ENCODE measurements around the gene MYL3. TPM values are rescaled to one million over a fixed set of nuclear protein-coding genes. Genes with fewer than 3 reads are reported as not detected.

Gene MYL3
- polyA plus RNA-seq, 1 of the 3 experiments (the other 2 are of a cell fraction), result not detected

DNA sequence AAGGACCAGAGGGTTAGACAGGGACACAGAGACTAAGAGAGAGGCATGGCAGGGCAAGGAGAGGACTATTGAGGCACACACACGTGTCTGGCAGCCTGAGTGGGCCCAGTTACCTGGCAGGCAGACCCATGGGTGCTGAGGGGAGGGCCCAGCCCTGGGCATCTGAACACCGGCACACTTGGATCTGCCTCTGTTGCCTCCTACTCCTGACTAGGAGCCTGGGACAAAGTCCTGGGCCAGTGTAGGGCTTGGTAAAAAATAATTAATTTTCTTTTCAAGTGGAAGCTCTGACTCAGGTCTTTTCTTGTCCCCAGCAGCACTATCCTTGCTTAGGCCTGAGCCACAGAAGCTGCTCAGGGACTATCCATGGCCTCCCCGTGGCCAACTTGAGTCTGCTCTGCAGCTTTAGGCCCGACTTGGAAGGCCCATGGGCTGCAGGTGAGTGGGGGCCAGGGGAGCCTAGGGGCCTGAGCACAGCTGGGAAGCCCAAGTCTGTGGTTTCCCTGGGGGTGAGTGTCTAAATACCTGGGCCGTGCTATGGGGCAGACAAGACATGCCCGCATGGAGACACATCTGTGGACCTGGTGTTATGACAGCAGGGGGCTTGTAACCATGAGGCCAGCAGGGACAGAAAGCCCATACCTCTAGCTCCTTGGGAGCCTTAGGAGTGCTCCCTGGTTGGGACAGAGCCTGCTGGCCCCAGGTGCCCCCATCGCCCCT is 14.3 kb upstream of the MYL3 start, which contains the start of gene PTH1R:
TSS of gene PTH1R (plus strand) at position 316 of the 720 bp plus-strand sequence. CDS start 5,839 bp downstream, outside the sequence.
- peaks cover 14% of the 10 kb centered on the region; the same call in 1 of the 2 replicates for H3K27me3 ChIP-seq (ENCODE audit: insufficient read depth)
- no peak within 1 kb of the TSS for H3K9ac ChIP-seq
- H3K4me1 ChIP-seq (ENCODE audit: control insufficient read depth in 1 of 2, insufficient read depth in 2 of 2, low read depth in 1 of 2, low read length in 1 of 2), result peaks cover 0 to 16% of the 10 kb centered on the region in 2 experiments; a peak in 1 of 4 replicates
- DNase-seq, result no peak
- no peak within 1 kb of the TSS; a peak in 1 of 4 replicates for H3K27ac ChIP-seq (ENCODE audit: low read depth in 2 of 2, low read length in 1 of 2)
- no peak within 1 kb of the TSS for H3K4me2 ChIP-seq
- ChIA-PET CTCF (interaction anchor here (1.3 to 31.0 kb wide), 5 partner anchors 4 to 32 kb away, joined by 3 to 480 read pairs (median 22); partner anchors contain the start of gene PTH1R), POLR2A (interaction anchor here (1.1 kb wide), 1 partner anchor 32 kb away, joined by 4 read pairs; no protein-coding TSS in a partner anchor)
- no peak within 1 kb of the TSS for H3K4me3 ChIP-seq (ENCODE audit: low read depth in 2 of 2, low read length in 1 of 2)
- H3K36me3 ChIP-seq (replicated peaks in 1 of 2; ENCODE audit: control insufficient read depth in 1 of 2, insufficient read depth in 2 of 2, low read length in 1 of 2), result no peaks in the 10 kb centered on the region
- no peak for TF ChIP-seq RCOR1 (IDR thresholded peaks at IDR 0.05; ENCODE audit: low read length)
- TF ChIP-seq YY1 (IDR thresholded peaks at IDR 0.05; ENCODE audit: low read depth), result no peak
- TF ChIP-seq TAF1 (IDR thresholded peaks at IDR 0.05; ENCODE audit: borderline replicate concordance, low read depth, low read length), result no peak
- TF ChIP-seq POLR2AphosphoS5 (IDR thresholded peaks at IDR 0.05; ENCODE audit: low read depth, low read length), result no peak
- no peak for TF ChIP-seq RFX5 (IDR thresholded peaks at IDR 0.05; ENCODE audit: low read length)
- no peak for TF ChIP-seq JUND (IDR thresholded peaks at IDR 0.05)
- TF ChIP-seq, protein P1, sequence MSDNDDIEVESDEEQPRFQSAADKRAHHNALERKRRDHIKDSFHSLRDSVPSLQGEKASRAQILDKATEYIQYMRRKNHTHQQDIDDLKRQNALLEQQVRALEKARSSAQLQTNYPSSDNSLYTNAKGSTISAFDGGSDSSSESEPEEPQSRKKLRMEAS (IDR thresholded peaks at IDR 0.05; ENCODE audit: low read depth), result no peak
- TF ChIP-seq TEAD4 (IDR thresholded peaks at IDR 0.05; ENCODE audit: borderline replicate concordance, insufficient read depth), result no peak
- TF ChIP-seq NRF1 (IDR thresholded peaks at IDR 0.05; ENCODE audit: low read depth, low read length), result no peak
- no peak for TF ChIP-seq CHD2 (IDR thresholded peaks at IDR 0.05; ENCODE audit: low read length, partially characterized antibody)
- H3K9me3 ChIP-seq, result no peaks in the 10 kb centered on the region
- WGBS (ENCODE audit: low lambda C conversion rate), result 44% methylated on average over 3 of the region's 7 CpGs
- H3K79me2 ChIP-seq (ENCODE audit: insufficient read depth), result no peaks in the 10 kb centered on the region
- H4K20me1 ChIP-seq (ENCODE audit: insufficient read depth), result no peaks in the 10 kb centered on the region
- H3F3A ChIP-seq (replicated peaks; ENCODE audit: insufficient read depth), result no peaks in the 10 kb centered on the region
- no peak within 1 kb of the TSS for H2AFZ ChIP-seq (ENCODE audit: low read depth)
- no peaks in the 10 kb centered on the region for H3K9me2 ChIP-seq

DNA sequence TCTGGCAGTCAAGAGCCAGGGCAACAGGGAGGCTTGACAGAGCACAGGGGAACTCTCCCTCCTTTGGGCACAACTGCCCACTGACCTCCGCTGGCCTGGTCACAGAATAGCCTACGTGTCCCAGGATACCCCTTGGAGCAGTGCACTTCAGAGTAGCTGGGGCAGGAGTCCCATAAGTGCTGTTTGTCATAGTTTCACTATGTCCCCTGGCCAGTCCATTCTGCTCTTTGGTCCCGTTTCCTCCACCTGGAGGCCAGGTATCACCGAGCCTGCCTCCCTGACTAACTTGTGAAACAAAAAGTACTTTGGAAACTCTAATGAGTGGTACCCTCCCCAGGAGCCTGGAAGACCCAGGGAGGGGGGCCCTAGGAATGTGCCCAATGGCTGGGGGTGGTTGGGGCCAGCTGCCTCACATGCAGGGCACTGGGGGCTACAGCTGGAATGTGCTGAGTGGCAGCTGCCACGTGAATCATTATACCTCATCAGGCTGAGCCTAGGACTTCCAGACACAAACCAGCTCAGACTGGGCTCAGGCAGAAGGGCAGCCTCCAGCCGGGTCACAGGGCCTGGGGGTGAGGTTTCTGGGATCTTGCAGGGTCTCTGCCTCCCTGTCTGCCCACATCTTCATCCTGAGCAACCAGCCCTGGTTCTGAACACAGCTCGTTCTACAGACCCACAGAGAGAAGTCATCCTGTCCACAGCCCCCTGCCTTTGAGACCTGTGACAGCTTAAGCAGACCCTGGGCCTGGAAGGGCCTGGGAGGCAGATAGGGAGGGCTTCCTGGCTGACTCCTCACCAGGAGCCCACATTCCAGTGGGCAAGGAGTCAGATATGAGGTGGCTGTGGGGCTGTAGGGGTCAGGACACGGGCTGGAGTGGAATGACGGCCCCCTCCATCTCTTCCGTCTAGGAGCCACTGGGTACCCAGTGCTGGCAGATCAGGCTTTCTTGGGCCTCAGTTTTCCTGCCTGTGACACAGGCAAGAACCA is 13.4 kb upstream of the MYL3 start:
- Histone ChIP-seq H3K36me3 (replicated peaks in 1 of 2; ENCODE audit: control insufficient read depth in 1 of 2, insufficient read depth in 2 of 2, low read length in 1 of 2) (no peaks in the 10 kb centered on the region), H3K9me3 (no peaks in the 10 kb centered on the region), H3K79me2 (ENCODE audit: insufficient read depth) (no peaks in the 10 kb centered on the region), H4K20me1 (ENCODE audit: insufficient read depth) (no peaks in the 10 kb centered on the region), H3K4me3 (ENCODE audit: low read depth in 2 of 2, low read length in 1 of 2) (no peak overlapping the region), H3K9me2 (no peaks in the 10 kb centered on the region), H3K4me1 (ENCODE audit: control insufficient read depth in 1 of 2, insufficient read depth in 2 of 2, low read depth in 1 of 2, low read length in 1 of 2) (peaks cover 0 to 15% of the 10 kb centered on the region in 2 experiments; a peak in 1 of 4 replicates), H3K27ac (ENCODE audit: low read depth in 2 of 2, low read length in 1 of 2) (no peak overlapping the region), H3K27me3 (ENCODE audit: insufficient read depth) (peaks cover 11% of the 10 kb centered on the region; the same call in 1 of the 2 replicates), H3F3A (replicated peaks; ENCODE audit: insufficient read depth) (no peaks in the 10 kb centered on the region), H3K9ac (no peak overlapping the region), H3K4me2 (no peak overlapping the region), H2AFZ (ENCODE audit: low read depth) (no peak overlapping the region)
- WGBS (ENCODE audit: low lambda C conversion rate), result 59% methylated on average over 6 of the region's 10 CpGs
- TF ChIP-seq SIN3A (IDR thresholded peaks at IDR 0.05; ENCODE audit: borderline replicate concordance, low read depth, low read length) (no peak), EP300 (IDR thresholded peaks at IDR 0.05; ENCODE audit: borderline replicate concordance in 1 of 2, low read depth in 1 of 2, low read length in 1 of 2) (no peak), NRF1 (IDR thresholded peaks at IDR 0.05; ENCODE audit: low read depth, low read length) (no peak), YY1 (IDR thresholded peaks at IDR 0.05; ENCODE audit: low read depth) (no peak), RAD21 (IDR thresholded peaks at IDR 0.05; ENCODE audit: low read length) (no peak), POLR2AphosphoS5 (IDR thresholded peaks at IDR 0.05; ENCODE audit: low read depth, low read length) (no peak), GATA2 (CRISPR knock-in tag; IDR thresholded peaks at IDR 0.05) (no peak), FOXM1 (IDR thresholded peaks at IDR 0.05; ENCODE audit: low read depth) (no peak), TCF12 (IDR thresholded peaks at IDR 0.05) (no peak), NFIC (IDR thresholded peaks at IDR 0.05; ENCODE audit: borderline replicate concordance) (no peak), MXI1 (IDR thresholded peaks at IDR 0.05; ENCODE audit: low read depth, low read length) (no peak), ELF1 (IDR thresholded peaks at IDR 0.05) (no peak), TEAD4 (IDR thresholded peaks at IDR 0.05; ENCODE audit: borderline replicate concordance, insufficient read depth) (no peak)
- TF ChIP-seq, protein P2, sequence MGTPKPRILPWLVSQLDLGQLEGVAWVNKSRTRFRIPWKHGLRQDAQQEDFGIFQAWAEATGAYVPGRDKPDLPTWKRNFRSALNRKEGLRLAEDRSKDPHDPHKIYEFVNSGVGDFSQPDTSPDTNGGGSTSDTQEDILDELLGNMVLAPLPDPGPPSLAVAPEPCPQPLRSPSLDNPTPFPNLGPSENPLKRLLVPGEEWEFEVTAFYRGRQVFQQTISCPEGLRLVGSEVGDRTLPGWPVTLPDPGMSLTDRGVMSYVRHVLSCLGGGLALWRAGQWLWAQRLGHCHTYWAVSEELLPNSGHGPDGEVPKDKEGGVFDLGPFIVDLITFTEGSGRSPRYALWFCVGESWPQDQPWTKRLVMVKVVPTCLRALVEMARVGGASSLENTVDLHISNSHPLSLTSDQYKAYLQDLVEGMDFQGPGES (IDR thresholded peaks at IDR 0.05; ENCODE audit: low read depth, low read length), result no peak
- TF ChIP-seq, protein P3, sequence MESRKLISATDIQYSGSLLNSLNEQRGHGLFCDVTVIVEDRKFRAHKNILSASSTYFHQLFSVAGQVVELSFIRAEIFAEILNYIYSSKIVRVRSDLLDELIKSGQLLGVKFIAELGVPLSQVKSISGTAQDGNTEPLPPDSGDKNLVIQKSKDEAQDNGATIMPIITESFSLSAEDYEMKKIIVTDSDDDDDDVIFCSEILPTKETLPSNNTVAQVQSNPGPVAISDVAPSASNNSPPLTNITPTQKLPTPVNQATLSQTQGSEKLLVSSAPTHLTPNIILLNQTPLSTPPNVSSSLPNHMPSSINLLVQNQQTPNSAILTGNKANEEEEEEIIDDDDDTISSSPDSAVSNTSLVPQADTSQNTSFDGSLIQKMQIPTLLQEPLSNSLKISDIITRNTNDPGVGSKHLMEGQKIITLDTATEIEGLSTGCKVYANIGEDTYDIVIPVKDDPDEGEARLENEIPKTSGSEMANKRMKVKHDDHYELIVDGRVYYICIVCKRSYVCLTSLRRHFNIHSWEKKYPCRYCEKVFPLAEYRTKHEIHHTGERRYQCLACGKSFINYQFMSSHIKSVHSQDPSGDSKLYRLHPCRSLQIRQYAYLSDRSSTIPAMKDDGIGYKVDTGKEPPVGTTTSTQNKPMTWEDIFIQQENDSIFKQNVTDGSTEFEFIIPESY (IDR thresholded peaks at IDR 0.05; ENCODE audit: borderline replicate concordance, low read depth), result no peak
- ChIA-PET CTCF (interaction anchor here (1.3 to 31.0 kb wide), 6 partner anchors 3 to 33 kb away, joined by 3 to 480 read pairs (median 20); partner anchors contain the start of gene PTH1R), POLR2A (no interaction called here)
- no peak for DNase-seq

All from SK-N-SH (cell line).